Ishikawa (cell line): ENCODE data around the gene LRRC39.

Experiments
- CEBPB ChIP-seq: IDR thresholded peaks from 2 replicates; pipeline ENCODE4 v1.6.1; 2012
- EGR1 ChIP-seq: IDR thresholded peaks from 2 replicates; pipeline ENCODE4 v1.6.1; 2012

- no peak for TF ChIP-seq CEBPB
- TF ChIP-seq EGR1: no peak
Measured at GRCh38 chr1:100213141-100213540, 35.1 kb upstream of the LRRC39 start.
